Body of pancreas (tissue), 4 donors: Measurements from ENCODE around the gene CLEC17A.

Experiments used
- CTCF ChIP-seq, 7 experiments: fragments of 450-650 bp in 4 of 7; fragments of 200-600 bp in 3 of 7; sonication (generic) in 3 of 7; IDR thresholded peaks; one replicate each; pipeline ENCODE4 v1.5.1; 2016 to 2019; ENCODE audit warnings: antibody characterized with exemption in 7 of 7
- POLR2A ChIP-seq, 3 donors: fragments of 450-650 bp; IDR thresholded peaks; one replicate each; pipeline ENCODE4 v1.6.1; 2016; ENCODE audit warnings: antibody characterized with exemption in 3 of 3, mild to moderate bottlenecking in 2 of 3

- TF ChIP-seq CTCF (IDR thresholded peaks at IDR 0.05) = no peak
- TF ChIP-seq POLR2A (IDR thresholded peaks at IDR 0.05) = no peak
Measured at GRCh38 chr19:14559916-14560775, 22.7 kb upstream of the CLEC17A start.
